Endothelial cell of umbilical vein (primary cell): ENCODE data around the gene LAMP1. TPM values are rescaled to one million over a fixed set of nuclear protein-coding genes. Genes with fewer than 3 reads are reported as not detected.

Experiments
- BruUV-seq: library from RNA; stranded (reverse); fragments of 400-500 nt; replicated peaks from 2 replicates; lab custom pipeline; 2021; lab: Mats Ljungman, UMichigan
- CTCF ChIA-PET: fragments of 300-600, 350-600 bp; sonication (Branson Sonifier 250); formaldehyde crosslinking; loops from one replicate; lab custom pipeline; 2021; ENCODE audit warnings: antibody characterized with exemption, inconsistent platforms; lab: Charles Lee
- POLR2A ChIA-PET: fragments of 300-600, 350-600 bp; sonication (Branson Sonifier 250); formaldehyde crosslinking; loops from one replicate; lab custom pipeline; 2021; ENCODE audit warnings: antibody characterized with exemption, inconsistent platforms; lab: Charles Lee
- DNase-seq: peaks from one replicate; pipeline ENCODE4 v3.0.0-alpha.2; 2011; ENCODE audit warnings: low read depth, low spot score
- FAIRE-seq: peaks from 2 replicates; lab custom pipeline; 2011; peaks lifted over from hg19 to GRCh38; lab: Jason Lieb, UNC
- H2AFZ ChIP-seq: 2 replicates; pipeline ENCODE4 v1.6.0; 2012; ENCODE audit warnings: low read depth, low read length, control low read depth, inconsistent platforms
- H3K27ac ChIP-seq: 2 replicates; pipeline ENCODE4 v1.5.1; 2011; ENCODE audit warnings: low read depth, mild to moderate bottlenecking, control low read depth, low read length, moderate library complexity; ENCODE audit not compliant: insufficient read depth
- H3K27me3 ChIP-seq, 2 experiments: 2 replicates each; pipeline versions ENCODE4 v1.6.0 to v1.6.1; 2011; ENCODE audit warnings: low read length in 2 of 2, mixed read lengths in 1 of 2; ENCODE audit not compliant: control insufficient read depth in 2 of 2, insufficient read depth in 2 of 2
- H3K36me3 ChIP-seq, 2 experiments: 2 replicates in 1 of 2; 3 replicates in 1 of 2; pipeline ENCODE4 v1.5.1; 2011; ENCODE audit warnings: low read length in 2 of 2, mild to moderate bottlenecking in 1 of 2, moderate library complexity in 1 of 2; ENCODE audit not compliant: control insufficient read depth in 2 of 2, insufficient read depth in 2 of 2; ENCODE audit errors: extremely low read depth in 1 of 2
- H3K4me1 ChIP-seq: 3 replicates; pipeline ENCODE4 v1.5.1; 2011; ENCODE audit warnings: mild to moderate bottlenecking, low read length; ENCODE audit not compliant: control insufficient read depth, insufficient read depth; ENCODE audit errors: extremely low read depth
- H3K4me2 ChIP-seq: 2 replicates; pipeline ENCODE4 v1.6.1; 2011; ENCODE audit warnings: low read length, control low read depth, mixed read lengths; ENCODE audit not compliant: insufficient read depth
- H3K4me3 ChIP-seq, 3 experiments: fragments of 200-600 bp in 1 of 3; sonication (generic), shearing (Covaris generic) in 1 of 3; replicated peaks in 1 of 3; 2 replicates each; pipeline ENCODE4 v1.5.1; 2011 to 2016; ENCODE audit warnings: control low read depth in 3 of 3, low read length in 3 of 3, mild to moderate bottlenecking in 2 of 3, inconsistent platforms in 1 of 3, low read depth in 1 of 3, moderate library complexity in 1 of 3; ENCODE audit not compliant: insufficient read depth in 1 of 3
- H3K79me2 ChIP-seq: 2 replicates; pipeline ENCODE4 v1.6.0; 2012; ENCODE audit warnings: low read length, inconsistent platforms; ENCODE audit not compliant: control insufficient read depth, insufficient read depth
- H3K9ac ChIP-seq: replicated peaks from 2 replicates; pipeline ENCODE3; 2011; ENCODE audit warnings: low read length, control low read depth; ENCODE audit not compliant: insufficient read depth; ENCODE audit errors: extremely low read depth
- H3K9me1 ChIP-seq: replicated peaks from 3 replicates; pipeline ENCODE4 v1.6.0; 2011; ENCODE audit warnings: mild to moderate bottlenecking, low read length; ENCODE audit not compliant: control insufficient read depth, insufficient read depth; ENCODE audit errors: extremely low read depth
- H3K9me3 ChIP-seq: replicated peaks from 2 replicates; pipeline ENCODE4 v1.5.1; 2012; ENCODE audit warnings: low read length, inconsistent platforms; ENCODE audit not compliant: control insufficient read depth, insufficient read depth
- H4K20me1 ChIP-seq: replicated peaks from 2 replicates; pipeline ENCODE3; 2011; ENCODE audit warnings: mild to moderate bottlenecking, low read length; ENCODE audit not compliant: control insufficient read depth, insufficient read depth; ENCODE audit errors: extremely low read depth
- CTCF ChIP-seq, 2 donors: IDR thresholded peaks; 1 replicate in 1 of 2; 2 replicates in 1 of 2; pipeline ENCODE4 v1.5.1; 2011; ENCODE audit warnings: low read length in 2 of 2, mild to moderate bottlenecking in 2 of 2, moderate library complexity in 2 of 2, control low read depth in 1 of 2, inconsistent platforms in 1 of 2, low read depth in 1 of 2; ENCODE audit not compliant: insufficient read depth in 1 of 2; ENCODE audit errors: extremely low read depth in 1 of 2
- EZH2 ChIP-seq: IDR thresholded peaks from 2 replicates; pipeline ENCODE4 v1.6.1; 2012; ENCODE audit warnings: borderline replicate concordance, low read depth, mild to moderate bottlenecking, moderate library complexity, low read length, inconsistent platforms; ENCODE audit not compliant: severe bottlenecking
- FOS ChIP-seq: IDR thresholded peaks from 2 replicates; pipeline ENCODE4 v1.6.1; 2011; ENCODE audit warnings: mild to moderate bottlenecking, low read length, moderate library complexity, borderline replicate concordance; ENCODE audit not compliant: insufficient read depth
- GATA2 ChIP-seq: IDR thresholded peaks from 2 replicates; pipeline ENCODE4 v1.7.0; 2011; ENCODE audit warnings: low read depth, mild to moderate bottlenecking, moderate library complexity, mixed read lengths, low read length; ENCODE audit not compliant: insufficient read length, insufficient read depth
- JUN ChIP-seq: IDR thresholded peaks from 2 replicates; pipeline ENCODE4 v1.6.1; 2011; ENCODE audit warnings: borderline replicate concordance, low read depth; ENCODE audit not compliant: insufficient read length, insufficient read depth
- MAX ChIP-seq: IDR thresholded peaks from 2 replicates; pipeline ENCODE4 v1.6.1; 2011; ENCODE audit not compliant: insufficient read depth, insufficient read length
- MYC ChIP-seq: IDR thresholded peaks from one replicate; pipeline ENCODE4 v1.6.1; 2011; ENCODE audit warnings: mild to moderate bottlenecking, low read depth, low read length
- POLR2A ChIP-seq: IDR thresholded peaks from 2 replicates; pipeline ENCODE4 v1.6.1; 2012; ENCODE audit warnings: low read depth, mild to moderate bottlenecking, control low read depth, low read length
- POLR2AphosphoS5 ChIP-seq: IDR thresholded peaks from 2 replicates; pipeline ENCODE4 v1.6.1; 2012; ENCODE audit warnings: low read depth, mild to moderate bottlenecking, control low read depth, low read length, moderate library complexity; ENCODE audit not compliant: insufficient read depth
- dilution Hi-C: fragments of 300-500 bp; cut with MboI; formaldehyde crosslinking; loops from one replicate; pipeline ENCODE4 v1.15.0; 2019; ENCODE audit warnings: low sequenced_read_pairs; ENCODE audit not compliant: extremely low pct_ligation_motif_present
- intact Hi-C: fragments of 100-400 bp; cut with micrococcal nuclease; formaldehyde crosslinking; loops from one replicate; pipeline ENCODE4 v1.10.0; 2022
- polyA plus RNA-seq, 4 experiments: library from polyadenylated mRNA; depleted of rRNA in 3 of 4; stranded (reverse) in 3 of 4; unstranded in 1 of 4; fragments of >200 nt; gene quantifications; 2 replicates each; pipeline versions ENCODE4 v1.2.1 to v1.2.3, GENCODE V29; 2011 to 2012; ENCODE audit warnings: missing spikeins in 1 of 4
- total RNA-seq: library from RNA; stranded (reverse); gene quantifications from 2 replicates; pipeline ENCODE4 v1.2.3, GENCODE V29; 2021

Gene LAMP1
- total and polyA plus RNA-seq, 2 donors (not counting 3 experiments of a cell fraction or from before 2014, with no cell fraction given): 262 to 285 TPM

GRCh38 chr13:113305208-113305607 lies 8.2 kb downstream of the LAMP1 start:
- Histone ChIP-seq H2AFZ (no peak overlapping the region), H3K4me1 (no peaks in the 10 kb centered on the region), H3K79me2 (peaks cover 74% of the 10 kb centered on the region), H3K4me2 (no peak overlapping the region), H3K9me1 (no peaks in the 10 kb centered on the region), H3K27me3 (no peaks in the 10 kb centered on the region), H3K4me3 (no peak overlapping the region), H3K27ac (no peak overlapping the region), H3K9ac (no peak overlapping the region), H3K36me3 (peaks cover 0 to 3% of the 10 kb centered on the region in 2 experiments), H3K9me3 (no peaks in the 10 kb centered on the region), H4K20me1 (no peaks in the 10 kb centered on the region)
- FAIRE-seq: no peak
- POLR2A ChIA-PET: no interaction called here
- BruUV-seq: no TSS peak
- intact Hi-C loops: no loop called here
- dilution Hi-C loops: no loop called here
- TF ChIP-seq EZH2: no peak
- no peak for TF ChIP-seq POLR2A
- no peak for TF ChIP-seq POLR2AphosphoS5
- DNase-seq: no peak
- CTCF ChIA-PET: no interaction called here

GRCh38 chr13:113307491-113307890 lies 10.5 kb downstream of the LAMP1 start:
- FAIRE-seq: no peak
- Histone ChIP-seq H3K27me3 (no peaks in the 10 kb centered on the region), H3K27ac (no peak overlapping the region), H3K9ac (no peak overlapping the region), H3K9me3 (no peaks in the 10 kb centered on the region), H3K4me1 (no peaks in the 10 kb centered on the region), H3K79me2 (peaks cover 56% of the 10 kb centered on the region), H3K36me3 (peaks cover 3 to 15% of the 10 kb centered on the region in 2 experiments), H3K4me2 (no peak overlapping the region), H4K20me1 (no peaks in the 10 kb centered on the region), H3K9me1 (no peaks in the 10 kb centered on the region), H2AFZ (no peak overlapping the region), H3K4me3 (no peak overlapping the region)
- ChIA-PET POLR2A (interaction anchor here (0.6 kb wide), 1 partner anchor 36 kb away, joined by 4 read pairs; no protein-coding TSS in a partner anchor), CTCF (interaction anchor here (1.1 kb wide), 1 partner anchor 277 kb away, joined by 4 read pairs; no protein-coding TSS in a partner anchor)
- no TSS peak for BruUV-seq
- dilution Hi-C loops (no loop called here), intact Hi-C loops (no loop called here)
- no peak for DNase-seq
- TF ChIP-seq EZH2: no peak
- no peak for TF ChIP-seq MYC
- TF ChIP-seq CTCF (IDR thresholded peaks at IDR 0.05; ENCODE audit: extremely low read depth in 1 of 2, insufficient read depth in 1 of 2, low read depth in 1 of 2, low read length in 2 of 2): no peak
- TF ChIP-seq POLR2A: no peak
- no peak for TF ChIP-seq JUN
- TF ChIP-seq FOS: no peak
- no peak for TF ChIP-seq MAX
- no peak for TF ChIP-seq POLR2AphosphoS5
- TF ChIP-seq GATA2: no peak
